HepG2 (cell line): ENCODE results near the gene ARHGDIA. TPM values are rescaled to one million over a fixed set of nuclear protein-coding genes. Genes with fewer than 3 reads are reported as not detected.

Experiments used
- JUNB ChIP-seq: sonication (generic); formaldehyde crosslinking; IDR thresholded peaks from 2 replicates; pipeline ENCODE4 v1.8.0; 2022; ENCODE audit warnings: missing genetic modification reagents, mild to moderate bottlenecking, borderline replicate concordance
- KDM6A ChIP-seq: IDR thresholded peaks from 2 replicates; pipeline ENCODE4 v1.6.1; 2016; ENCODE audit warnings: low read depth
- MED1 ChIP-seq: sonication (generic); formaldehyde crosslinking; IDR thresholded peaks from 2 replicates; pipeline ENCODE4 v1.4.0; 2020; ENCODE audit warnings: missing genetic modification reagents
- PBX2 ChIP-seq: IDR thresholded peaks from 2 replicates; pipeline ENCODE4 v1.6.1; 2016; ENCODE audit warnings: control low read depth
- PRDM15 ChIP-seq: sonication (generic); formaldehyde crosslinking; IDR thresholded peaks from 2 replicates; pipeline ENCODE4 v1.4.0; 2020; ENCODE audit warnings: missing genetic modification reagents
- RFXAP ChIP-seq: sonication (generic); formaldehyde crosslinking; IDR thresholded peaks from 2 replicates; pipeline ENCODE4 v1.4.0; 2020; ENCODE audit warnings: missing genetic modification reagents, borderline replicate concordance
- ZNF142 ChIP-seq: sonication (generic); formaldehyde crosslinking; IDR thresholded peaks from 2 replicates; pipeline ENCODE4 v1.4.0; 2020; ENCODE audit warnings: missing genetic modification reagents
- ZNF569 ChIP-seq: sonication (generic); formaldehyde crosslinking; IDR thresholded peaks from 2 replicates; pipeline ENCODE4 v1.5.0; 2020; ENCODE audit warnings: mild to moderate bottlenecking, missing genetic modification reagents, moderate library complexity, borderline replicate concordance
- polyA plus RNA-seq, 8 experiments: library from polyadenylated mRNA; depleted of rRNA in 3 of 8; stranded (reverse) in 7 of 8; unstranded in 1 of 8; fragments of >200 nt; fragmentation: Illumina TruSeq in 4 of 8; extraction: Trizol in 4 of 8; gene quantifications; 2 replicates each; pipeline versions ENCODE4 v1.2.1 to v1.2.3, GENCODE V29; 2011 to 2016; ENCODE audit warnings: low read depth in 4 of 8, missing spikeins in 1 of 8, mixed read lengths in 1 of 8; ENCODE audit not compliant: insufficient read depth in 1 of 8
- total RNA-seq, 5 experiments: library from RNA; depleted of rRNA; stranded (reverse); fragments of >200 nt; fragmentation: Illumina TruSeq; extraction: Trizol; gene quantifications; 2 replicates each; pipeline ENCODE4 v1.2.3, GENCODE V29; 2016; ENCODE audit warnings: low read depth in 1 of 5
- TF ChIP-seq, protein P1 (sequence below): sonication (generic); formaldehyde crosslinking; IDR thresholded peaks from 2 replicates; pipeline ENCODE4 v1.8.0; 2022; ENCODE audit warnings: missing genetic modification reagents, mild to moderate bottlenecking, inconsistent platforms, borderline replicate concordance
- TF ChIP-seq, protein P2 (sequence below): sonication (generic); formaldehyde crosslinking; IDR thresholded peaks from 2 replicates; pipeline ENCODE4 v1.9.0; 2021; ENCODE audit warnings: missing genetic modification reagents, borderline replicate concordance

The ARHGDIA gene
- total and polyA plus RNA-seq, 2 of the 13 experiments (the other 11 are each of a cell fraction or from before 2014, with no cell fraction given) = 40.0 to 64.0 TPM

DNA sequence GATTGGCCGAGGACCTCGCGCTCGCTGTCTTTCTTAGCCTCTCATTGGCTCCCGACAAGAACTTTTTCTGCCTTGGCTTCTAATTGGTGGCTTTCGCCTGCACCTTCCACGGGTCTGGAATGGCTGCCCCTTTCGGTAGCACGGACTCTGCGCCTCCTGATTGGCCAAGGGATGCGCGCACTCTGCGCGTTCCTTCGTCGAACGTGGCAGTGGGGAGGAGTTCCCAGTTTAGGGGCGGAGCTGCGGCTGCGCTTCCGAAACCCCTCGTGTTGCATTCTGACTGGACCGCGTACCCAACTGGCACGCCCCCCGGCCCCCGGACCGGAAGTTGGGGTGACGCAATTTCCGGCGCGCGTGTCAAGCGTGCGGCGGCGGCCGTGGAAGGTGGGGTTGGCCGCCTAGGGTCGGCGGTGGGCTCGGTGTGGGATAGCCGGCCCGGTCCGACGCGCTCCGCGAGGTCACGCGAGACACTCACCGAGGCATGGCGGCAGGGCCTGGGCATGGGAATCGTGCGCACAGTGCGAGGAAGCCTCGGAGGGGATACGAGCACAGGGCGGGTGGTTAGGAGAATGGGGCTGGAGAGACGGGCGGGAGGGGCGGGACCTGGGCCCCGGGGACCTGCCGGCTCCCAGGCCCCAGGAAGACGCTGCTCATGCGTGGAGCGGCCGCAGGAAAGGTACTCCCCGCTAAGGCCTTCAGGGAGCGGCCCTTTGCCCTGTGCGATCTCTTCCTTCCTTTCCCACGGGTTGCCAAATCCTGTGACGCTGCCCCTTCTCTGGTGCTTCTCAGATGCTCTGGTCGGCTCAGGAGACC lies 10.2 kb downstream of the ARHGDIA start (continued):
- TF ChIP-seq RFXAP (peak; percentile 98), ZNF142 (CRISPR knock-in tag) (peak; percentile 60; the same call in 1 of the 2 replicates), PBX2 (CRISPR knock-in tag) (no peak), ZNF569 (CRISPR knock-in tag) (0 out of 2 replicates have a peak, but pooled peaks have one; percentile 21), KDM6A (CRISPR knock-in tag) (no peak), PRDM15 (CRISPR knock-in tag) (peak; percentile 45; the same call in 1 of the 2 replicates), JUNB (CRISPR knock-in tag) (peak; percentile 61; the same call in 1 of the 2 replicates), MED1 (CRISPR knock-in tag) (peak; percentile 92)
- TF ChIP-seq, protein P1, sequence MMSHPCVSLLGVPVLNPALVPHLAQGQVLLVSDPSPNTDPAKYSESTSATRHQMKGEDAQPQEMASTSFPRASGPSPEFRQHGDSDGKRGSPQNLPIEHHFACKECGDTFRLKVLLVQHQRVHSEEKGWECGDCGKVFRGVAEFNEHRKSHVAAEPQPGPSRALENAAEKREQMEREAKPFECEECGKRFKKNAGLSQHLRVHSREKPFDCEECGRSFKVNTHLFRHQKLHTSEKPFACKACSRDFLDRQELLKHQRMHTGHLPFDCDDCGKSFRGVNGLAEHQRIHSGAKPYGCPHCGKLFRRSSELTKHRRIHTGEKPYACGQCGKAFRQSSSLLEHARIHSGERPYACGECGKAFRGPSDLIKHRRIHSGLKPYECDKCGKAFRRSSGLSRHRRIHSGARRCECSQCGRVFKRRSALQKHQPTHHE (CRISPR knock-in tag) = peak; percentile 99
- TF ChIP-seq, protein P2, sequence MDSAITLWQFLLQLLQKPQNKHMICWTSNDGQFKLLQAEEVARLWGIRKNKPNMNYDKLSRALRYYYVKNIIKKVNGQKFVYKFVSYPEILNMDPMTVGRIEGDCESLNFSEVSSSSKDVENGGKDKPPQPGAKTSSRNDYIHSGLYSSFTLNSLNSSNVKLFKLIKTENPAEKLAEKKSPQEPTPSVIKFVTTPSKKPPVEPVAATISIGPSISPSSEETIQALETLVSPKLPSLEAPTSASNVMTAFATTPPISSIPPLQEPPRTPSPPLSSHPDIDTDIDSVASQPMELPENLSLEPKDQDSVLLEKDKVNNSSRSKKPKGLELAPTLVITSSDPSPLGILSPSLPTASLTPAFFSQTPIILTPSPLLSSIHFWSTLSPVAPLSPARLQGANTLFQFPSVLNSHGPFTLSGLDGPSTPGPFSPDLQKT (CRISPR knock-in tag) = peak; percentile 92; the same call in 1 of the 2 replicates
